ENCODE measurements around the gene SLC15A3.
A peak's percentile ranks its signal among the peaks of the same experiment; 100 is the strongest.
"Not testable (repeated sequence)": the region's sequence is repeated elsewhere in the genome, so short reads cannot be mapped to it uniquely, and the experiment has no call there.

Gene SLC15A3

GRCh38 chr11:60912851-60913528 is 39.0 kb downstream of the SLC15A3 start:
- DNase-seq, result no peak

- no peak for DNase-seq
Measured at GRCh38 chr11:60912223-60912850, 39.6 kb downstream of the SLC15A3 start.

GRCh38 chr11:60910711-60911380 is 41.1 kb downstream of the SLC15A3 start:
- DNase-seq, result no peak

GRCh38 chr11:60910281-60910687 is 41.7 kb downstream of the SLC15A3 start:
- DNase-seq, result no peak

GRCh38 chr11:60909680-60910280 is 42.2 kb downstream of the SLC15A3 start:
- not testable (repeated sequence) for DNase-seq

GRCh38 chr11:60908803-60909202 is 43.2 kb downstream of the SLC15A3 start:
- DNase-seq, result no peak

- peak; percentile 97 to 98 for DNase-seq
Measured at GRCh38 chr11:60906132-60906972, 45.6 kb downstream of the SLC15A3 start, which contains the start of gene PRPF19. Gene PRPF19 (minus strand): TSS chr11:60906585. CDS start chr11:60906382, 203 bp downstream.

GRCh38 chr11:60905551-60906113 is 46.3 kb downstream of the SLC15A3 start:
- DNase-seq, result no peak

GRCh38 chr11:60905047-60905446 is 46.9 kb downstream of the SLC15A3 start:
- no peak for DNase-seq

GRCh38 chr11:60902625-60903024 is 49.4 kb downstream of the SLC15A3 start:
- DNase-seq, result no peak

GRCh38 chr11:60900673-60901404 is 51.1 kb downstream of the SLC15A3 start:
- no peak for DNase-seq

GRCh38 chr11:60899977-60900376 is 52.0 kb downstream of the SLC15A3 start:
- DNase-seq, result no peak

- DNase-seq, result no peak
Measured at GRCh38 chr11:60899046-60899936, 52.7 kb downstream of the SLC15A3 start.

GRCh38 chr11:60897496-60897895 is 54.5 kb downstream of the SLC15A3 start:
- DNase-seq, result no peak

GRCh38 chr11:60895687-60896086 is 56.3 kb downstream of the SLC15A3 start:
- DNase-seq, result no peak

- DNase-seq, result no peak
Measured at GRCh38 chr11:60891103-60891741, 60.8 kb downstream of the SLC15A3 start.

GRCh38 chr11:60890696-60891095 is 61.3 kb downstream of the SLC15A3 start:
- DNase-seq, result no peak

- no peak for DNase-seq
Measured at GRCh38 chr11:60889869-60890311, 62.1 kb downstream of the SLC15A3 start.

GRCh38 chr11:60887556-60887955 is 64.4 kb downstream of the SLC15A3 start:
- DNase-seq, result peak in 1 of 2 experiments; percentile 13
